ENCODE data around the gene MCEMP1.

- TF ChIP-seq TAF1 (IDR thresholded peaks at IDR 0.05; ENCODE audit: borderline replicate concordance, insufficient read depth, low read length): no peak
- no peak for TF ChIP-seq POLR2AphosphoS5 (IDR thresholded peaks at IDR 0.05; ENCODE audit: low read depth, low read length)
- no peak for TF ChIP-seq SIN3A (IDR thresholded peaks at IDR 0.05; ENCODE audit: borderline replicate concordance, insufficient read depth, low read length)
- TF ChIP-seq REST (IDR thresholded peaks at IDR 0.05; ENCODE audit: insufficient read depth in 1 of 2, low read depth in 2 of 2, low read length in 2 of 2): no peak
These were observed 45.4 kb downstream of the MCEMP1 start for GRCh38 chr19:7722231-7722651.

Data from PFSK-1 (cell line).